NT2/D1 (cell line): ENCODE data around the gene TMEM217.

Experiments
- SUZ12 ChIP-seq: IDR thresholded peaks from 2 replicates; pipeline ENCODE4 v1.6.1; 2011; ENCODE audit not compliant: insufficient read length, insufficient read depth; ENCODE audit errors: extremely low read depth
- YY1 ChIP-seq: IDR thresholded peaks from 2 replicates; pipeline ENCODE4 v1.6.1; 2011; ENCODE audit not compliant: insufficient read length, insufficient read depth
- ZNF274 ChIP-seq: IDR thresholded peaks from 2 replicates; pipeline ENCODE4 v1.6.1; 2011; ENCODE audit warnings: mild to moderate bottlenecking, low read depth, low read length

DNA sequence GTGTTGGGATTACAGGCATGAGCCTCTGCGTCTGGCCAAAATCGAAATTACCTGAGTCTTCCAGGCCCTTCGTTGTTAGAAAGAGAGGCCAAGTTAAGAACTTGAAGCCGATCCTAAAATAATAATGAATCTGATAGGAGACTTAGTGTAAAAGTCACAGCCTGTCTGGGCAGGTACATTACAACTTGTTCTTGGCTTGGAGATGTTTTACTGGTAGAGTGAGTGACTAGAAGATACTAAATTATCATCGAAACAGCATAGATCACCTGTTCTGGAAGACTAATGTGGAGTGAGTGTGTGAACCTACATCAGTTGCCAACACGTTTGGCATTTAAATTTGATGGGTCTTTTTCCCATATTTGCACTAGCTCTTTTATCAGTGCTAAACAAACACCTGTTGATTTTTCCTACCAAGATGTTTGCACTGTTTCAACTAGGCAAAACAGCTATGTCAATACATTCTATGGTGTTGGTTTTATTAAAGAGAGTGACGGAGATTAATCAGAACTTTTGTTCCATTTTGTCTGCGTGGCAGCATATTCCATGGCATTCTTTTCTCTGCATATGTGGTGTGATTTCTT lies 4.6 kb upstream of the TMEM217 start:
- TF ChIP-seq SUZ12 (no peak), ZNF274 (no peak), YY1 (no peak)
